ENCODE results near the gene UTS2B. TPM values are rescaled to one million over a fixed set of nuclear protein-coding genes. Genes with fewer than 3 reads are reported as not detected.
"Not testable (repeated sequence)": the region's sequence is repeated elsewhere in the genome, so short reads cannot be mapped to it uniquely, and the experiment has no call there.

Gene UTS2B
- total and polyA plus RNA-seq, 11 donors: 0.17 to 1.1 (median 0.43) TPM; not detected in 8

DNA sequence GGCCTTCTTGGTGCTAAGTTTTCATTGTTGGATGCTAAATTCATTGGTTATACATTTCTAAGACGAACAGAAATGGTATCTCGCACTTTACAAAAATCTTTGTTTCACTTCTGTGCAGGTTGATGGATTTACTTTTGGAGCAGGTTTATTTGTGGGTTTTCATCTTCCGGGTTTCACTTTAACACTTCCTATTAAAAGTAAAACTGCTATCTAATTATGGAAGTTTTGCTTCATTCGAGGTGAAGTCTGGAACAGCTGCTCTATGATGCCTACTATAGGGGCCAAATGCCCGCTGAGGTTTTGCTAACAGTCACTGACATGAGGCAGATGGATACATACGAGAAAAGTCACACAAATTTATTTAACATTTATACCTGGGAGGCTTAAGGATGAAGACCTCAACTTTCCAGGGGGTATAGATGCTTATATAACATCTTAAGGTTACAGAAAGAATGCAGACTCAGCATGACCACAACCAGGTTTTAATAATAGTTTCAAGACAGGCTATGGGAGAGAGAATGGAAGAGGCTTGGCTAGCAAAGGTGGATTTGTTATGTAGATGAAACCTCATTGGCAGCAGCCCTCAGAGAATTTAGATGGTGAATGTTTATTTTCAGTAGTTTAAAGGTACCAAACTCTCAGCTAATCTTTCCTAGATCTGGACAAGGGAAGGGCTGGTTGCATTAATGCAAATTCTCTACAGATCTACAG, 77.1 kb downstream of the UTS2B start:
- Histone ChIP-seq H3K4me1 (peaks cover 0 to 4% (median 0%) of the 10 kb centered on the region in 12 donors), H3K27ac (no peak overlapping the region), H3K9me3 (no peaks in the 10 kb centered on the region), H3K36me3 (no peaks in the 10 kb centered on the region), H3K27me3 (no peaks in the 10 kb centered on the region), H3K4me3 (no peak overlapping the region)
- DNase-seq (no peak), ATAC-seq (no peak)
- intact Hi-C loops (cut with DNase I): loop anchor here in 2 of 10 donors (10.0 kb wide), 2 partner anchors 72 to 142 kb away; partner anchors contain the start of gene CCDC50 (in 1 of the 2)
- no peak for TF ChIP-seq POLR2A (IDR thresholded peaks at IDR 0.05)
- TF ChIP-seq, protein P1, sequence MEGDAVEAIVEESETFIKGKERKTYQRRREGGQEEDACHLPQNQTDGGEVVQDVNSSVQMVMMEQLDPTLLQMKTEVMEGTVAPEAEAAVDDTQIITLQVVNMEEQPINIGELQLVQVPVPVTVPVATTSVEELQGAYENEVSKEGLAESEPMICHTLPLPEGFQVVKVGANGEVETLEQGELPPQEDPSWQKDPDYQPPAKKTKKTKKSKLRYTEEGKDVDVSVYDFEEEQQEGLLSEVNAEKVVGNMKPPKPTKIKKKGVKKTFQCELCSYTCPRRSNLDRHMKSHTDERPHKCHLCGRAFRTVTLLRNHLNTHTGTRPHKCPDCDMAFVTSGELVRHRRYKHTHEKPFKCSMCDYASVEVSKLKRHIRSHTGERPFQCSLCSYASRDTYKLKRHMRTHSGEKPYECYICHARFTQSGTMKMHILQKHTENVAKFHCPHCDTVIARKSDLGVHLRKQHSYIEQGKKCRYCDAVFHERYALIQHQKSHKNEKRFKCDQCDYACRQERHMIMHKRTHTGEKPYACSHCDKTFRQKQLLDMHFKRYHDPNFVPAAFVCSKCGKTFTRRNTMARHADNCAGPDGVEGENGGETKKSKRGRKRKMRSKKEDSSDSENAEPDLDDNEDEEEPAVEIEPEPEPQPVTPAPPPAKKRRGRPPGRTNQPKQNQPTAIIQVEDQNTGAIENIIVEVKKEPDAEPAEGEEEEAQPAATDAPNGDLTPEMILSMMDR (IDR thresholded peaks at IDR 0.05): no peak
- WGBS, 4 donors: 83 to 87% (median 85%) methylated on average over 6 of the region's 6 CpGs

DNA sequence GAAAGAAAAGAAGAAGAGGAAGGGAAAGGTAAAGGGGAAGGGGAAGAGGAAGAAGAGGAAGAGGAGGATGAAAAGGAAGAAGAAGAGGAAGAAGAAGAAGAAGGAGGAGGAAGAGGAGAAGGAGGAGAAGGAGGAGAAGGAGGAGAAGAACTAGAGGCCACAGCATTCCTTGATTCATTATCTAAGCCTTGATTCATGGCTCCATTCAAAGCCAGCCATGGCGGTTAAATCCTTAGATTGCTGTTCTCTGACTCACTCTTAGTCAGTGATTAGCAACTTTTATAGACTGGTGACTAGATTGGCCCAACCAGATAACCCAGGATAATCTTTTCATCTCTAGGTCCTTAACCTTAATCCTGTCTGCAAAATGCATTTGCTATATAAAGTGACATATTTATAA, 83.7 kb downstream of the UTS2B start:
- no peak for ATAC-seq
- Histone ChIP-seq H3K9me3 (no peaks in the 10 kb centered on the region), H3K27me3 (no peaks in the 10 kb centered on the region), H3K4me3 (no peak overlapping the region), H3K27ac (peak overlapping the region in 1 of 12 donors; percentile 43), H3K36me3 (no peaks in the 10 kb centered on the region), H3K4me1 (peaks cover 0 to 6% (median 0%) of the 10 kb centered on the region in 12 donors)
- TF ChIP-seq POLR2A (IDR thresholded peaks at IDR 0.05): no peak
- TF ChIP-seq, protein P1 (IDR thresholded peaks at IDR 0.05): no peak
- DNase-seq: no peak
- 91 to 97% (median 96%) methylated on average over 1 of the region's 1 CpG for WGBS, 4 donors
- intact Hi-C loops (cut with DNase I): loop anchor here in 5 of 10 donors (5.0 to 10.0 kb wide), 5 partner anchors 78 to 151 kb away; partner anchors contain the start of genes CCDC50 (in 1 of the 5) and UTS2B (in 1 of the 5)

DNA sequence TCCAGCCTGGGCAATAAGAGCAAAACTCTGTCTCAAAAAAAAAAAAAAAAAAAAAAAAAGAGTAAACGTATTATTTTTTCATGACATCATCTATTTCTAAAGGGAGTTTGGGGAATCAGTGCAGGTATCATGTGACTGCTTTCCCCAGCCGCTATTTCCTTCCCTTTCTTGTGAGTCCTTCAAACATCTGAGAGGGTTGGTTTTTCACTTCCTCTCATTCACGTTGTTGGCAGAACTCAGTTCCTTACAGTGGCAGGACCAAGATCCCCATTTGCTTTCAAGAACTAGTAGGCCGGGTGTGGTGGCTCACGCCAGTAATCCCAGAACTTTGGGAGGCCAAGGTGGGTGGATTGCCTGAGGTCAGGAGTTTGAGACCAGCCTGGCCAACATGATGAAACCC, 84.3 kb downstream of the UTS2B start:
- not testable (repeated sequence) for H3K36me3 ChIP-seq, H3K27me3 ChIP-seq, H3K4me3 ChIP-seq, H3K4me1 ChIP-seq, H3K9me3 ChIP-seq
- H3K27ac ChIP-seq: peak overlapping the region in 1 of 12 donors; percentile 77
- intact Hi-C loops (cut with DNase I): loop anchor here in 5 of 10 donors (5.0 to 10.0 kb wide), 5 partner anchors 79 to 151 kb away; partner anchors contain the start of genes CCDC50 (in 1 of the 5) and UTS2B (in 1 of the 5)
- WGBS, 4 donors: 68 to 79% (median 72%) methylated on average over 5 of the region's 5 CpGs
- peak in 1 of 5 donors; percentile 38 for DNase-seq
- ATAC-seq: peak in 3 of 4 donors; percentile 49 to 64 (median 61)

DNA sequence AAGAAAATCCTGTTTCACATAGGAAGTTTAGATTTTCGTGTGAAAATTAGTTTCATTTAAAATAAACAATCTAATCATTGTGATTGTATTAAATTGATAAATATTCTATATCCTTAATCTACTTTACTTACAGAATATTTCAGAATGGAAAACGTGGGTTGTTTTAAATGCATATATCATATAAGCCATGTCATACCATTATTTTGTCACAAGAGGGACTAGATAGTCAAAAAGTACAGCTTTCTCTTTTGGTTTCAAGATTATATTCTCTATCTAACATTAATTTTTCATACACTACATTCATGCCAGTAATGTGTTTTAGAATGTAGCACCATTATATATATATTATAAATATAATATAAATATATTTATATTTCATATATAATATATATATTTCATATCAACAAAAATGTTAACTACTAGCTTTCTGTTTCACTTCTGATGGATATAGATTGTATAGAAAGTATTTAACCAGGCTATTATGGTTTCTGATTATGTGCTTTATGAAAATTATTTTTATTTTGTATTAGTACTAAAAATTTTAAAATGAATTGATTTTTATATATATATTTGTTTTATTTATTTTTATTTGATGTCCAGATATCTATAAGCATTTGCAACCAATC, 86.0 kb downstream of the UTS2B start:
- no peak overlapping the region for H3K4me3 ChIP-seq
- H3K27ac ChIP-seq: peak overlapping the region in 1 of 12 donors; percentile 30
- H3K36me3 ChIP-seq: no peaks in the 10 kb centered on the region
- ATAC-seq: no peak
- H3K9me3 ChIP-seq: no peaks in the 10 kb centered on the region
- peaks cover 0 to 10% (median 0%) of the 10 kb centered on the region in 12 donors for H3K4me1 ChIP-seq
- intact Hi-C loops (cut with DNase I): loop anchor here in 7 of 10 donors (5.0 to 10.0 kb wide), 6 partner anchors 80 to 153 kb away; partner anchors contain the start of genes CCDC50 (in 1 of the 7) and UTS2B (in 1 of the 7)
- no peak for DNase-seq
- no peak for TF ChIP-seq POLR2A (IDR thresholded peaks at IDR 0.05)
- TF ChIP-seq, protein P1 (IDR thresholded peaks at IDR 0.05): peak; percentile 30 to 62 (median 48)
- 18 to 38% (median 31%) methylated on average over 2 of the region's 2 CpGs for WGBS, 4 donors
- no peaks in the 10 kb centered on the region for H3K27me3 ChIP-seq
